Thyroid gland (tissue), 4 donors: ENCODE data around the gene GAL3ST2. TPM values are rescaled to one million over a fixed set of nuclear protein-coding genes. Genes with fewer than 3 reads are reported as not detected.

Experiments used
- DNase-seq, 2 donors: peaks; one replicate each; pipeline ENCODE4 v3.0.0-alpha.2; 2019
- H3K27ac ChIP-seq, 3 donors: fragments of 200-600 bp; sonication (generic); 1 replicate in 2 of 3; 2 replicates in 1 of 3; pipeline ENCODE4 v1.5.1; 2016 to 2019; ENCODE audit warnings: mild to moderate bottlenecking in 1 of 3, moderate library complexity in 1 of 3
- H3K27me3 ChIP-seq: fragments of 200-600 bp; sonication (generic); one replicate; pipeline ENCODE4 v1.5.1; 2019
- H3K36me3 ChIP-seq, 2 donors: fragments of 200-600 bp; sonication (generic); one replicate each; pipeline ENCODE4 v1.5.1; 2016 to 2019
- H3K4me1 ChIP-seq, 2 donors: fragments of 200-600 bp; sonication (generic); one replicate each; pipeline ENCODE4 v1.5.1; 2017 to 2019
- H3K4me3 ChIP-seq, 3 donors: fragments of 200-600 bp; sonication (generic); replicated peaks in 1 of 3; 1 replicate in 2 of 3; 2 replicates in 1 of 3; pipeline ENCODE4 v1.5.1; 2016; ENCODE audit warnings: mild to moderate bottlenecking in 1 of 3
- H3K9me3 ChIP-seq: fragments of 200-600 bp; sonication (generic); one replicate; pipeline ENCODE4 v1.5.1; 2017
- POLR2A ChIP-seq, 2 donors: fragments of 450-650 bp; IDR thresholded peaks; one replicate each; pipeline ENCODE4 v1.6.1; 2017; ENCODE audit warnings: antibody characterized with exemption in 2 of 2, mild to moderate bottlenecking in 2 of 2, moderate library complexity in 1 of 2
- WGBS, 2 donors: methylation state at CpG; one replicate each; pipeline ENCODE4 v1.1.5; 2017; 5-methylcytosine and 5-hydroxymethylcytosine counted together
- intact Hi-C: fragments of 100-400 bp; cut with DNase I; formaldehyde crosslinking; loops from one replicate; pipeline ENCODE4 v1.15.1; 2023
- total RNA-seq, 4 donors: library from RNA; depleted of rRNA; stranded (reverse); fragments of >200 nt; gene quantifications; one replicate each; pipeline ENCODE4 v1.2.3, GENCODE V29; 2016
- TF ChIP-seq, protein P1 (sequence below), 6 experiments: fragments of 200-600 bp in 3 of 6; fragments of 450-650 bp in 3 of 6; sonication (generic) in 3 of 6; IDR thresholded peaks; one replicate each; pipeline ENCODE4 v1.5.1; 2016 to 2019; ENCODE audit warnings: antibody characterized with exemption in 6 of 6, mild to moderate bottlenecking in 2 of 6, inconsistent platforms in 1 of 6, moderate library complexity in 1 of 6

GAL3ST2 gene
- total RNA-seq, 4 donors from 2014 or later: not detected

DNA sequence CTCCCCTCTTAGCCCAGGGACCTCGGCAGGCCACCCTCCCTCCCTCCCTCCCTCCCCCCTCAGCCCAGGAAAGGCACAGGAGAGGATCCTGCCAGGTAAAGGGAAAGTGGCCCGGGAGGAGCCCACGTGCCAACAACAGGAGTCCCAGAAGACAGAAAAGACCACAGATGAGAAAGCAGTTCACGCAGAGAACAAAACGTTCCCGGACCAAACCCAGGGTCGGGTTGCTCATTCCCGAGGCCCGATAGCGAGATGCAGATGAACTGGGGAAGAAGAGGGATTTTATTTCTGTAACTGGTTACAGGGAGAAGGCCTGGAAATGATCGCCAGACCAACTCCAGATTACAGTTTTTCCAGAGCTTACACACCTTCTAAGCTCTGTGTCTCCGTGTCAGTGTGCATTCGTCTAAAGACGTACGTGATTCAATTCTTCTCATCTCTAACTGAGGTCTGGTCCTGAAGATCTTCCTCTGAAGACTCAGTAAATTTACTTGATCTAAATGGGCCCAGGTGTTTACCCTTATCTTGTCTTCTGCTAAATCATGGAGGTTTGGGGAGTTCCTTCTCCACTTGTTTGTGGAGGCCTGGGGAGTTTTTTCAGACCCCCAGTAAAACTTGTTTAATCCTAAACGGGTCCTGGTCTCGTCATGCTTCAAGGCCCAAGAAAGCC is 31.6 kb downstream of the GAL3ST2 start:
- no peaks in the 10 kb centered on the region for H3K36me3 ChIP-seq
- H3K9me3 ChIP-seq: no peaks in the 10 kb centered on the region
- 46 to 60% methylated on average over 16 of the region's 17 CpGs for WGBS, 2 donors
- intact Hi-C loops: no loop called here
- H3K27me3 ChIP-seq: no peaks in the 10 kb centered on the region
- no peak for TF ChIP-seq POLR2A (IDR thresholded peaks at IDR 0.05)
- TF ChIP-seq, protein P1, sequence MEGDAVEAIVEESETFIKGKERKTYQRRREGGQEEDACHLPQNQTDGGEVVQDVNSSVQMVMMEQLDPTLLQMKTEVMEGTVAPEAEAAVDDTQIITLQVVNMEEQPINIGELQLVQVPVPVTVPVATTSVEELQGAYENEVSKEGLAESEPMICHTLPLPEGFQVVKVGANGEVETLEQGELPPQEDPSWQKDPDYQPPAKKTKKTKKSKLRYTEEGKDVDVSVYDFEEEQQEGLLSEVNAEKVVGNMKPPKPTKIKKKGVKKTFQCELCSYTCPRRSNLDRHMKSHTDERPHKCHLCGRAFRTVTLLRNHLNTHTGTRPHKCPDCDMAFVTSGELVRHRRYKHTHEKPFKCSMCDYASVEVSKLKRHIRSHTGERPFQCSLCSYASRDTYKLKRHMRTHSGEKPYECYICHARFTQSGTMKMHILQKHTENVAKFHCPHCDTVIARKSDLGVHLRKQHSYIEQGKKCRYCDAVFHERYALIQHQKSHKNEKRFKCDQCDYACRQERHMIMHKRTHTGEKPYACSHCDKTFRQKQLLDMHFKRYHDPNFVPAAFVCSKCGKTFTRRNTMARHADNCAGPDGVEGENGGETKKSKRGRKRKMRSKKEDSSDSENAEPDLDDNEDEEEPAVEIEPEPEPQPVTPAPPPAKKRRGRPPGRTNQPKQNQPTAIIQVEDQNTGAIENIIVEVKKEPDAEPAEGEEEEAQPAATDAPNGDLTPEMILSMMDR (IDR thresholded peaks at IDR 0.05): no peak
- H3K4me1 ChIP-seq: peaks cover 30 to 40% of the 10 kb centered on the region in 2 donors
- DNase-seq: peak; percentile 68 to 71
- H3K27ac ChIP-seq: peak overlapping the region; percentile 24 to 65 (median 50)
- H3K4me3 ChIP-seq: no peak overlapping the region

- intact Hi-C loops: no loop called here
- DNase-seq: peak; percentile 44
- H3K27me3 ChIP-seq: no peaks in the 10 kb centered on the region
- no peak within 1 kb of the TSS for H3K4me3 ChIP-seq
- no peaks in the 10 kb centered on the region for H3K36me3 ChIP-seq
- H3K4me1 ChIP-seq: peaks cover 27 to 38% of the 10 kb centered on the region in 2 donors
- H3K9me3 ChIP-seq: no peaks in the 10 kb centered on the region
- TF ChIP-seq POLR2A (IDR thresholded peaks at IDR 0.05): no peak
- TF ChIP-seq, protein P1 (IDR thresholded peaks at IDR 0.05): no peak
- H3K27ac ChIP-seq: peak within 1 kb of the TSS; percentile 82 to 90 (median 83)
- 86 to 89% methylated on average over 30 to 31 of the region's 31 CpGs for WGBS, 2 donors
Measured at GRCh38 chr2:241808721-241809382, 32.2 kb downstream of the GAL3ST2 start, which contains the start of gene NEU4. NEU4 (plus strand) TSS chr2:241809193; CDS start chr2:241814485, 5,292 bp downstream.

- Histone ChIP-seq H3K9me3 (no peaks in the 10 kb centered on the region), H3K36me3 (no peaks in the 10 kb centered on the region), H3K4me1 (peaks cover 23 to 30% of the 10 kb centered on the region in 2 donors), H3K27me3 (no peaks in the 10 kb centered on the region), H3K4me3 (no peak overlapping the region), H3K27ac (peak overlapping the region; percentile 82 to 90 (median 83))
- TF ChIP-seq, protein P1 (IDR thresholded peaks at IDR 0.05): no peak
- TF ChIP-seq POLR2A (IDR thresholded peaks at IDR 0.05): no peak
- DNase-seq: no peak
- intact Hi-C loops: no loop called here
- 85% methylated on average over 20 to 29 of the region's 29 CpGs for WGBS, 2 donors
Measured at GRCh38 chr2:241809383-241810306, 33.0 kb downstream of the GAL3ST2 start.

- H3K9me3 ChIP-seq: no peaks in the 10 kb centered on the region
- H3K27ac ChIP-seq: peak overlapping the region; percentile 82 to 90 (median 83)
- 42 to 68% methylated on average over 10 to 17 of the region's 28 CpGs for WGBS, 2 donors
- no peaks in the 10 kb centered on the region for H3K36me3 ChIP-seq
- peak; percentile 69 to 84 for DNase-seq
- H3K4me3 ChIP-seq: no peak overlapping the region
- intact Hi-C loops: no loop called here
- no peaks in the 10 kb centered on the region for H3K27me3 ChIP-seq
- TF ChIP-seq, protein P1 (IDR thresholded peaks at IDR 0.05): no peak
- no peak for TF ChIP-seq POLR2A (IDR thresholded peaks at IDR 0.05)
- H3K4me1 ChIP-seq: peaks cover 21 to 28% of the 10 kb centered on the region in 2 donors
Measured at GRCh38 chr2:241810307-241811200, 33.9 kb downstream of the GAL3ST2 start.
